GM18499 (cell line): ENCODE measurements around the gene UTP14C.
"Not testable (repeated sequence)": the region's sequence is repeated elsewhere in the genome, so short reads cannot be mapped to it uniquely, and the experiment has no call there.

Source experiments
- ATAC-seq: cut with Tn5 transposase; IDR thresholded peaks from one replicate; pipeline ENCODE4 v1.9.1; 2021; ENCODE audit warnings: moderate number of reproducible peaks; ENCODE audit not compliant: insufficient read depth, unreplicated experiment

UTP14C gene

GRCh38 chr13:52036037-52036436 lies 11.5 kb downstream of the UTP14C start:
- ATAC-seq = no peak

DNA sequence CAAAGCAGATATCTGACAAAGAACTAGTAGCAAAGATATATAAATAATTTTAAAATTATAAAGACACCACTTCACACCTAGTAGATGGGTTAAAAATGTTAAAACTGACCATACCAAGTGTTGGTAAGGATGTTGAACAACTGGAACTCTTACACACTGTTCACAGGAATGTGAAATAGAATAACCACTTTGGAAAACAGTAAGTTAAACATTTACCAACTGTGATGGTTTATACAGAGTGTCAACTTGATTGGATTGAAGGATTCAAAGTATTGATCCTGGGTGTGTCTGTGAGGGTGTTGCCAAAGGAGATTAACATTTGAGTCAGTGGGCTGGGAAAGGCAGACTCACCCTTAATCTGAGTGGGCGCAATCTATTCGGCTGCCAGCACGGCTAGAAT lies 19.2 kb downstream of the UTP14C start:
- ATAC-seq = no peak

- no peak for ATAC-seq
These were observed 23.0 kb downstream of the UTP14C start for GRCh38 chr13:52047463-52047862.

- no peak for ATAC-seq
These were observed 24.0 kb downstream of the UTP14C start for GRCh38 chr13:52048516-52048915.

GRCh38 chr13:52051400-52051799 lies 26.9 kb downstream of the UTP14C start:
- ATAC-seq = no peak

DNA sequence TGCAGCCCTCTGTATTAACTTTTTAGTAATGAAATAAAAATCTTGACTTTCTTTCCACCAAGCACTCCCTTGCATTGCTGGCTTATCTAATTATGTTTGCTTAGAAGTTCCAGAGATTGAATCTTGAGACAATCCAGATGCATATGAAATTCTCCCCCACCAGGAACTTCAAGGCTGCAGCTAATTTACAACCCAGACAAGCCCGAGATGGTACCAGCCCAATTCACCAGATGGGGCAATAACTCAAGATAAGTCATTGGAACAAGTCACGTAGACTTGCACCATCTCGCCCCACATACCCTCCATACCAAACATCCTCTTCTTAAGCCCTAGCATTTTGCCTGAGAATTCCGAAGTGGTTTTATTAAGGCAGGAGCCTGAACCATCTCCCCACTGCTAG lies 29.0 kb downstream of the UTP14C start:
- ATAC-seq = no peak

GRCh38 chr13:52061064-52061463 lies 36.6 kb downstream of the UTP14C start:
- ATAC-seq = not testable (repeated sequence)

DNA sequence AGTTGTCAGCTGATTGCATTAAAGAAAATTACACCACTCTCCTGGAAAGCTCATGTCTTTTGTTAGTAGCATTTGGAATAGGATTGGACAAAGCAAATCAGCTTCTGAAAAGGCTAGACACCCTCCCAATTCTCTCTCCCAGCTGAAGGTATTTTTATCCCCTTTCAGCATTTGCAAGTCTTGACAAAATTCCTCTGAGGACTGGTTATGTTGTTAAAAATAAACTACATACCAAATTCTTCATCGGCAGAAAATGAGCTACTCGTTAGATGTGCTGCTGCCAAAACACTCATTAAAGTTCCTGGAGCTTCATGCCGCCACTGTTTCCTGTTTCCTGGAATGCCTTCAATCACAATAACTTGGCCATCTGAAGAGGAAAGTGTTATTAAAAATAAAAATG lies 37.1 kb downstream of the UTP14C start:
- no peak for ATAC-seq

DNA sequence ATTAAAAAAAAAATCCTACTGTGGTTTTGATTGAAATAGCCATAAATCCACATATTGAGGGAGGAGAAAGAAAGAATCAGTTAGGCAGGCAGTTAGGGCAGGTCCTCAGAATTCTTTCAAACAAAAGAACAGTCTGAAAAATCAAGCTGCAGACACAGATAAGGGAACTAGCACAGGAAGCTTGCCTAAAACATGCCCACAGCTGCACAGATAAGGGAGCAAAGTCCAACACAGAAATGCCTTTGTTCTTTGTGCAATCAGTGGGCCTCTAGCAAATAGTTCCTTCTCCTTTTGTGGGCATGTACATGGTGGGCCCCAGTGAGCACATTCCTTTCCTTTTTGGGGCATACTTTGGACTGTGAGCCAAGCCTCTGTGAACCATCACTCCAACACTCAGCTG lies 42.7 kb downstream of the UTP14C start:
- ATAC-seq = no peak

DNA sequence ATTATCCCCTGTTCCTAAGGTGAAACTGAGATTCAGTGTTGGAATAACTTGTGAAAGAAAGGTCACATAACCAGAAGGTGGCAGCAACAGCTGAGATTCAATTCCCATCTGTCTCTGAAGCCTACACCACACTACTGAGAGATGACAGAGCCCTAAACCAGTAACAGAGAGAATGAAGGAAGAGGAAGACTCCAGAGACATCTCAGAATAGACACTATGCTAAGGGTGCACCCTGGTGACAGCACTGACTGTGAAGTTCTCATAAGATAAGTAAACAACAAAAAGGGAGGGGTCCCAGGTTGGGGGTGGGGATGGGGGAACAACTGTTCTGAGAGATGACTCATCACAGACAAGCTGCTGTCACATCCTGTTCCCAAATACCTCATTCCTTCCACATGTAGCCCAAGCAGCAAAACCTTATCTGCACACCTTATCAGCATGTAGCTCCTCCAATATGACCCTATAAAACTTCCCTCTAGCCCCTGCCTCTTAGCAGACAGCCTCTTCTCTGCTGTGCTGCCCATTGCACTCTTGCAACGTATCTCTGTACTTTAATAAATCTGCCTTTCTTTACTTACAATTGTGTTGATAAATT lies 46.5 kb downstream of the UTP14C start:
- ATAC-seq = no peak
